H9 (cell line): ENCODE results near the gene PRRG3. TPM values are rescaled to one million over a fixed set of nuclear protein-coding genes. Genes with fewer than 3 reads are reported as not detected.

Experiments used
- DNase-seq: peaks from one replicate; pipeline ENCODE4 v3.0.0-alpha.2; 2017
- H2AFZ ChIP-seq: one replicate; pipeline ENCODE4 v1.6.1; 2013; ENCODE audit warnings: mild to moderate bottlenecking, low read length, control low read depth, moderate library complexity
- H2AK5ac ChIP-seq: 2 replicates; pipeline ENCODE4 v1.6.1; 2013; ENCODE audit warnings: low read length, control low read depth, mixed read lengths; ENCODE audit not compliant: insufficient read length
- H2BK120ac ChIP-seq: one replicate; pipeline ENCODE4 v1.6.1; 2013; ENCODE audit warnings: low read depth, mild to moderate bottlenecking, low read length, control low read depth, inconsistent platforms; ENCODE audit not compliant: poor library complexity, severe bottlenecking
- H2BK12ac ChIP-seq: 2 replicates; pipeline ENCODE4 v1.6.1; 2013; ENCODE audit warnings: low read length, control low read depth, mixed read lengths, low read depth; ENCODE audit not compliant: insufficient read length
- H2BK15ac ChIP-seq: 2 replicates; pipeline ENCODE4 v1.6.1; 2013; ENCODE audit warnings: low read depth, low read length, control low read depth
- H2BK20ac ChIP-seq: one replicate; pipeline ENCODE4 v1.6.1; 2013; ENCODE audit warnings: low read depth, mild to moderate bottlenecking, low read length, control low read depth, inconsistent platforms; ENCODE audit not compliant: poor library complexity, severe bottlenecking
- H2BK5ac ChIP-seq: 2 replicates; pipeline ENCODE4 v1.6.1; 2013; ENCODE audit warnings: low read length, control low read depth, mixed read lengths; ENCODE audit not compliant: insufficient read length
- H3K14ac ChIP-seq: 2 replicates; pipeline ENCODE4 v1.6.1; 2013; ENCODE audit warnings: low read length, control low read depth; ENCODE audit not compliant: insufficient read depth
- H3K18ac ChIP-seq: 2 replicates; pipeline ENCODE4 v1.6.1; 2013; ENCODE audit warnings: low read depth, mild to moderate bottlenecking, mixed read lengths, low read length, control low read depth; ENCODE audit not compliant: insufficient read length
- H3K23ac ChIP-seq: 2 replicates; pipeline ENCODE4 v1.6.1; 2013; ENCODE audit warnings: low read length, control low read depth, mixed read lengths, low read depth; ENCODE audit not compliant: insufficient read length
- H3K23me2 ChIP-seq: 2 replicates; pipeline ENCODE4 v1.6.1; 2013; ENCODE audit warnings: low read depth, mild to moderate bottlenecking, mixed read lengths, low read length, control low read depth; ENCODE audit not compliant: insufficient read length, poor library complexity, severe bottlenecking
- H3K27ac ChIP-seq: 2 replicates; pipeline ENCODE4 v1.5.1; 2013; ENCODE audit warnings: low read length, control low read depth, mixed read lengths, low read depth; ENCODE audit not compliant: insufficient read length
- H3K27me3 ChIP-seq: 2 replicates; pipeline ENCODE4 v1.6.1; 2013; ENCODE audit warnings: low read length, control low read depth, inconsistent platforms; ENCODE audit not compliant: insufficient read depth
- H3K4ac ChIP-seq: 2 replicates; pipeline ENCODE4 v1.6.1; 2013; ENCODE audit warnings: low read depth, mild to moderate bottlenecking, control low read depth, inconsistent platforms, low read length, moderate library complexity
- H3K4me1 ChIP-seq: 2 replicates; pipeline ENCODE4 v1.6.1; 2013; ENCODE audit warnings: low read length, control low read depth, inconsistent platforms; ENCODE audit not compliant: insufficient read depth
- H3K4me2 ChIP-seq: 2 replicates; pipeline ENCODE4 v1.6.1; 2013; ENCODE audit warnings: low read length, control low read depth, mixed read lengths; ENCODE audit not compliant: insufficient read length, insufficient read depth
- H3K56ac ChIP-seq: 2 replicates; pipeline ENCODE4 v1.6.1; 2013; ENCODE audit warnings: low read depth, mild to moderate bottlenecking, mixed read lengths, low read length, control low read depth; ENCODE audit not compliant: insufficient read length
- H3K79me1 ChIP-seq: 2 replicates; pipeline ENCODE4 v1.6.1; 2013; ENCODE audit warnings: low read depth, mild to moderate bottlenecking, moderate library complexity, low read length, control low read depth, inconsistent platforms; ENCODE audit not compliant: insufficient read depth, poor library complexity, severe bottlenecking
- H3K79me2 ChIP-seq: 2 replicates; pipeline ENCODE4 v1.6.1; 2013; ENCODE audit warnings: low read length, control low read depth, inconsistent platforms; ENCODE audit not compliant: insufficient read depth
- H3K9ac ChIP-seq: 2 replicates; pipeline ENCODE4 v1.6.1; 2013; ENCODE audit warnings: low read length, control low read depth, mixed read lengths; ENCODE audit not compliant: insufficient read length; ENCODE audit errors: extremely low read depth
- H3K9me3 ChIP-seq: one replicate; pipeline ENCODE4 v1.6.1; 2013; ENCODE audit warnings: low read depth, low read length, inconsistent platforms; ENCODE audit not compliant: control insufficient read depth
- H3T11ph ChIP-seq: one replicate; pipeline ENCODE4 v1.6.1; 2013; ENCODE audit warnings: mild to moderate bottlenecking, low read length, control low read depth, inconsistent platforms
- H4K20me1 ChIP-seq: one replicate; pipeline ENCODE4 v1.6.1; 2013; ENCODE audit not compliant: control insufficient read depth, insufficient read length, insufficient read depth
- H4K5ac ChIP-seq: 2 replicates; pipeline ENCODE4 v1.6.1; 2013; ENCODE audit warnings: low read depth, mild to moderate bottlenecking, mixed read lengths, low read length, control low read depth; ENCODE audit not compliant: insufficient read length
- H4K8ac ChIP-seq: replicated peaks from 2 replicates; pipeline ENCODE4 v1.6.1; 2013; ENCODE audit warnings: low read length, control low read depth, mixed read lengths, low read depth; ENCODE audit not compliant: insufficient read length
- H4K91ac ChIP-seq: 2 replicates; pipeline ENCODE4 v1.6.1; 2013; ENCODE audit warnings: low read depth, mild to moderate bottlenecking, moderate library complexity, mixed read lengths, low read length, control low read depth; ENCODE audit not compliant: insufficient read length
- H3K27ac Mint-ChIP-seq, 3 experiments: 2 replicates in 2 of 3; 3 replicates in 1 of 3; pipeline ENCODE4 v1.8.0; 2020 to 2021; ENCODE audit warnings: mixed read lengths in 3 of 3, mild to moderate bottlenecking in 1 of 3, moderate library complexity in 1 of 3
- H3K27me3 Mint-ChIP-seq: 2 replicates; pipeline ENCODE4 v1.8.0; 2021; ENCODE audit warnings: low read depth, mild to moderate bottlenecking, moderate library complexity, mixed read lengths
- H3K36me3 Mint-ChIP-seq, 3 experiments: 2 replicates in 2 of 3; 3 replicates in 1 of 3; pipeline ENCODE4 v1.8.0; 2020 to 2021; ENCODE audit warnings: low read depth in 3 of 3, mixed read lengths in 3 of 3; ENCODE audit not compliant: insufficient read depth in 1 of 3
- H3K4me1 Mint-ChIP-seq, 2 experiments: 2 replicates each; pipeline ENCODE4 v1.8.0; 2020; ENCODE audit warnings: mixed read lengths in 2 of 2
- H3K4me3 Mint-ChIP-seq, 2 experiments: 2 replicates in 1 of 2; 3 replicates in 1 of 2; pipeline ENCODE4 v1.8.0; 2020 to 2021; ENCODE audit warnings: mild to moderate bottlenecking in 2 of 2, mixed read lengths in 2 of 2, moderate library complexity in 1 of 2
- H3K9me3 Mint-ChIP-seq, 2 experiments: 2 replicates in 1 of 2; 3 replicates in 1 of 2; pipeline ENCODE4 v1.8.0; 2020; ENCODE audit warnings: mild to moderate bottlenecking in 2 of 2, mixed read lengths in 2 of 2, moderate library complexity in 1 of 2
- WGBS: extraction: QIAGEN DNeasy Blood & Tissue Kit; methylation state at CpG from one replicate; pipeline ENCODE4 v1.1.7; 2013; ENCODE audit warnings: missing lambda C conversion rate, low lambda C conversion rate, mixed read lengths; ENCODE audit not compliant: insufficient read length; ENCODE audit errors: extremely low coverage; 5-methylcytosine and 5-hydroxymethylcytosine counted together
- total RNA-seq: library from RNA; stranded (reverse); gene quantifications from 2 replicates; pipeline ENCODE4 v1.2.1, GENCODE V29; 2021
- TF ChIP-seq, protein P1 (sequence below): fragments of 200-600 bp; sonication (generic); conservative IDR thresholded peaks from 3 replicates; pipeline ENCODE4 v1.8.0; 2021; ENCODE audit warnings: antibody characterized with exemption, mild to moderate bottlenecking

The PRRG3 gene
- total RNA-seq, 1 experiment from 2014 or later: 4.9 TPM

DNA sequence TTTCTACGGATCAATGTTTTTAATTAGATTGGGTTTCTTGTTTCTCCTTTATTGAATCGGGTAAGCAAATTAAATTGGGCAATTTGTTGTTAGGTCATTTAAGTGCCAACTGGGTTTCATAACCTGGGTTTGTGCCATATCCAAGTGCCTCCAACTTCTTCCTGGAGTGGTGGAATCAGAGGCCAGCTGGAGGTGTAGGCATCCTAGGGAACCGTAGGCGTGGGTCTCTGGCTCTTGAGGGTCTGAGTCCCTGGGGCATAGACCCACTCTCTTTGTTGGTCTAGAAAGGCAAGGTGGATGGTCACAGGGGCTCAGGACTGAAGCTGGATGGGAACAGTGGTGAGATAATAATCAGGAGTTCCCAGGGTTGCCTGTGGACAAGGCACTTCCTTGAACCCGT is 57.6 kb downstream of the PRRG3 start:
- no peaks in the 10 kb centered on the region for H3K27me3 ChIP-seq
- no peak overlapping the region for H2BK15ac ChIP-seq
- Mint-ChIP-seq H3K4me3 (no peak overlapping the region), H3K27ac (no peak overlapping the region), H3K27me3 (peaks cover 16% of the 10 kb centered on the region), H3K4me1 (peaks cover 12 to 14% of the 10 kb centered on the region in 2 experiments), H3K36me3 (peaks cover 0 to 2% (median 0%) of the 10 kb centered on the region in 3 experiments; a peak in 2 of 7 replicates), H3K9me3 (peaks cover 65 to 81% of the 10 kb centered on the region in 2 experiments)
- H3K23me2 ChIP-seq: peaks cover 2% of the 10 kb centered on the region
- H2AK5ac ChIP-seq: no peak overlapping the region
- H3T11ph ChIP-seq: no peak overlapping the region
- no peaks in the 10 kb centered on the region for H4K20me1 ChIP-seq
- DNase-seq: no peak
- peaks cover 43% of the 10 kb centered on the region for H3K9me3 ChIP-seq
- no peak overlapping the region for H3K18ac ChIP-seq
- no peak overlapping the region for H3K4ac ChIP-seq
- H3K27ac ChIP-seq: no peak overlapping the region
- no peak overlapping the region for H2AFZ ChIP-seq
- H3K79me1 ChIP-seq: no peaks in the 10 kb centered on the region
- H3K4me2 ChIP-seq: no peak overlapping the region
- H2BK120ac ChIP-seq: no peak overlapping the region
- no peak overlapping the region for H3K23ac ChIP-seq
- H3K9ac ChIP-seq: no peak overlapping the region
- H3K79me2 ChIP-seq: no peaks in the 10 kb centered on the region
- H2BK5ac ChIP-seq: no peak overlapping the region
- H4K5ac ChIP-seq: no peak overlapping the region
- H4K8ac ChIP-seq: no peak overlapping the region
- no peak overlapping the region for H2BK12ac ChIP-seq
- no peaks in the 10 kb centered on the region for H3K4me1 ChIP-seq
- H4K91ac ChIP-seq: no peak overlapping the region
- no peak overlapping the region for H2BK20ac ChIP-seq
- no CpG with 5 or more reads among the region's 5 CpGs for WGBS
- TF ChIP-seq, protein P1, sequence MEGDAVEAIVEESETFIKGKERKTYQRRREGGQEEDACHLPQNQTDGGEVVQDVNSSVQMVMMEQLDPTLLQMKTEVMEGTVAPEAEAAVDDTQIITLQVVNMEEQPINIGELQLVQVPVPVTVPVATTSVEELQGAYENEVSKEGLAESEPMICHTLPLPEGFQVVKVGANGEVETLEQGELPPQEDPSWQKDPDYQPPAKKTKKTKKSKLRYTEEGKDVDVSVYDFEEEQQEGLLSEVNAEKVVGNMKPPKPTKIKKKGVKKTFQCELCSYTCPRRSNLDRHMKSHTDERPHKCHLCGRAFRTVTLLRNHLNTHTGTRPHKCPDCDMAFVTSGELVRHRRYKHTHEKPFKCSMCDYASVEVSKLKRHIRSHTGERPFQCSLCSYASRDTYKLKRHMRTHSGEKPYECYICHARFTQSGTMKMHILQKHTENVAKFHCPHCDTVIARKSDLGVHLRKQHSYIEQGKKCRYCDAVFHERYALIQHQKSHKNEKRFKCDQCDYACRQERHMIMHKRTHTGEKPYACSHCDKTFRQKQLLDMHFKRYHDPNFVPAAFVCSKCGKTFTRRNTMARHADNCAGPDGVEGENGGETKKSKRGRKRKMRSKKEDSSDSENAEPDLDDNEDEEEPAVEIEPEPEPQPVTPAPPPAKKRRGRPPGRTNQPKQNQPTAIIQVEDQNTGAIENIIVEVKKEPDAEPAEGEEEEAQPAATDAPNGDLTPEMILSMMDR: no peak
- H3K56ac ChIP-seq: no peak overlapping the region
- no peak overlapping the region for H3K14ac ChIP-seq
